ENCODE measurements around the gene ZNF205.

The ZNF205 gene

DNA sequence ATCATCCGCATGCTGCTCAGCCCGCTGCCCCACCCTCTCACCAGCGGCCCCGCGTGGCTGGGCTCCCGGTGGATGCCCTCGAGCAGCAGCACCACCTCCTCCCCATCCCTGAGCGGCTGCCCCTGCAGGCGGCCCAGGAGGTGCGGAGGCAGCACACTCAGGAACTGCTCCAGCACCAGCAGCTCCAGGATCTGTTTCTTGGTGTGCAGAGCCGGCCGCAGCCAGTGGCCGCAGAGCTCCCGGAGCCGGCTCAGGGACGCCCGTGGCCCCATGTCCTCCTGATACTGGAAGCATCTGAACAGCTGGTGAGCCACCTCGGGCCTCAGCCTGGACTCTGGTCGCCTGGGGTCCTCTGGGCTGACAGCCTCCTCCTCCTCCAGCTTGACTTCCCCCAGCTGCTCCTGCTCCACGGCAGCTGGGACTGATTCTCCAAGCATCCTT is 19.9 kb upstream of the ZNF205 start:
- TF ChIP-seq CTCF (IDR thresholded peaks at IDR 0.05; ENCODE audit: low read depth, low read length, missing control alignments), result no peak
- no peak overlapping the region for H3K4me3 ChIP-seq (replicated peaks; ENCODE audit: low read depth, low read length)

DNA sequence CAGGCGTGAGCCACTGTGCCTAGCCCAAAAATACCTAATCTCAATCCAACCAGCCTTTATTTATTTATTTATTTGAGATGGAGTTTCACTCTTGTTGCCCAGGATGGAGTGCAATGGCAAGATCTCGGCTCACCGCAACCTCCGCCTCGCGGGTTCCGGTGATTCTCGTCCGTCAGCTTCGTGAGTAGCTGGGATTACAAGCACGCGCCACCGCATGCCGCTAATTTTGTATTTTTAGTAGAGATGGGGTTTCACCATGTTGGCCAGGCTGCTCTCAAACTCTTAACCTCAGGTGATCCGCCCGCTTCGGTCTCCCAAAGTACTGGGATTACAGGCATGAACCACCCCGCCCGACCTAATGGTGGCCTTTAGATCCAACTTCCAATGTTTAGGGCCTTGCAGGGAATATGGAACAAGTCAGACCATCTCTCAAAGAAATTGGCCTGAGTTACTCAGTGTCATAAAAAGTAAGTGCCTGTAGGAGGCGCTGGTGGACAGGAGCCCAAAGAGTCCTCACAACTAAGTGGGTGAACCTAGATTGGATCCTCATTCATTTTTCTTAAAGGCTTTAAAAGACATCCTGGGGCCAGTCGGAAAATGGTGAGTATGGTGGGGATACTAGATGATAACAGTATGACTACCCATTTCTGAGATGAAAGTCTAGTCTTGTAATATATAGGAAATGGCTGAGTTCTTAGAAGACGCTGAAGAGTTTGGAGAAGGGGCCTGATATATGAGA is 17.9 kb upstream of the ZNF205 start:
- no peak for DNase-seq (ENCODE audit: extremely low read depth, low read depth)
- no peak overlapping the region for H3K4me3 ChIP-seq (replicated peaks; ENCODE audit: low read depth, low read length)
- TF ChIP-seq CTCF (IDR thresholded peaks at IDR 0.05; ENCODE audit: low read depth, low read length, missing control alignments), result peak; percentile 64

More for the DNA sequence above, 19.9 kb upstream of the ZNF205 start:
- DNase-seq (ENCODE audit: extremely low read depth, low read depth), result no peak

- no peak overlapping the region for H3K4me3 ChIP-seq (replicated peaks; ENCODE audit: low read depth, low read length)
- no peak for TF ChIP-seq CTCF (IDR thresholded peaks at IDR 0.05; ENCODE audit: low read depth, low read length, missing control alignments)
- no peak for DNase-seq (ENCODE audit: extremely low read depth, low read depth)
Observed at GRCh38 chr16:3095869-3096268, 16.5 kb upstream of the ZNF205 start.

DNA sequence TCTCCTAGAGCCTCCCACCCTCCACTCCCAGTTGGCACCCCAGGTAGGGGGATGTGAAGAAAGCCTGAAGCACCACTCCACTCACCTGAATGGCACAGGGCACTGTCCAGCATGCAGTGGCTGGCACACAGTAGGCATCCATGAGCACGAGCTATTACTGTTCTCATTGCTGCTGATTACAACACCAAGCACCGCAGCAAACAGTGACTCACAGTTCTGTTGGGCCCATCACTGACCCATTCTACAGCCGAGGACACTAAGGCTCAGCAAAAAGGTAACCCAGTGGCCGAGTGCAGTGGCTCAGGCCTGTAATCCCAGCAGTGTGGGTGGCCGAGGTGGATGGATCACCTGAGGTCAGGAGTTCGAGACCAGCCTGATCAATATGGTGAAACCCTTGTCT is 16.0 kb upstream of the ZNF205 start:
- DNase-seq (ENCODE audit: extremely low read depth, low read depth), result no peak
- no peak overlapping the region for H3K4me3 ChIP-seq (replicated peaks; ENCODE audit: low read depth, low read length)
- no peak for TF ChIP-seq CTCF (IDR thresholded peaks at IDR 0.05; ENCODE audit: low read depth, low read length, missing control alignments)

DNA sequence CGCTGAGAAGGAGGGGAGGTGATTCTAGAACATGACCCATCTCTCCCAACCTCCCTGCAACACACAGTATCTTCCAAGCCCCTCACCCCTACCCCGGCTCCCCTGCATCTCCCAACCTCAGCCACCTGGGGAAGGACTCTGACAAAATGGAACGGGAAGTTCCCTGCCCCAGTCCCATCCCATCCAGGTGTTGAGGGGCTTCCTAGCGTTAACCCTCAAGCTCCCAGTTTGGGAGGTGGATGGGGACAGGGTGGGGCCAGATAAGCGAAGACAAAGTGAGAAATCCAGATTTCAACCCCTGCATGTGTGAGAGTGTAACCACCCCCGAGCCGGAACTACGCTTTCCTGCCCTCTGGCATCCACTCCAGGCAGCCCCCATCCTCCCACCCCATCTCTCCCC is 15.1 kb upstream of the ZNF205 start:
- DNase-seq (ENCODE audit: extremely low read depth, low read depth), result no peak
- TF ChIP-seq CTCF (IDR thresholded peaks at IDR 0.05; ENCODE audit: low read depth, low read length, missing control alignments), result no peak
- no peak overlapping the region for H3K4me3 ChIP-seq (replicated peaks; ENCODE audit: low read depth, low read length)

DNA sequence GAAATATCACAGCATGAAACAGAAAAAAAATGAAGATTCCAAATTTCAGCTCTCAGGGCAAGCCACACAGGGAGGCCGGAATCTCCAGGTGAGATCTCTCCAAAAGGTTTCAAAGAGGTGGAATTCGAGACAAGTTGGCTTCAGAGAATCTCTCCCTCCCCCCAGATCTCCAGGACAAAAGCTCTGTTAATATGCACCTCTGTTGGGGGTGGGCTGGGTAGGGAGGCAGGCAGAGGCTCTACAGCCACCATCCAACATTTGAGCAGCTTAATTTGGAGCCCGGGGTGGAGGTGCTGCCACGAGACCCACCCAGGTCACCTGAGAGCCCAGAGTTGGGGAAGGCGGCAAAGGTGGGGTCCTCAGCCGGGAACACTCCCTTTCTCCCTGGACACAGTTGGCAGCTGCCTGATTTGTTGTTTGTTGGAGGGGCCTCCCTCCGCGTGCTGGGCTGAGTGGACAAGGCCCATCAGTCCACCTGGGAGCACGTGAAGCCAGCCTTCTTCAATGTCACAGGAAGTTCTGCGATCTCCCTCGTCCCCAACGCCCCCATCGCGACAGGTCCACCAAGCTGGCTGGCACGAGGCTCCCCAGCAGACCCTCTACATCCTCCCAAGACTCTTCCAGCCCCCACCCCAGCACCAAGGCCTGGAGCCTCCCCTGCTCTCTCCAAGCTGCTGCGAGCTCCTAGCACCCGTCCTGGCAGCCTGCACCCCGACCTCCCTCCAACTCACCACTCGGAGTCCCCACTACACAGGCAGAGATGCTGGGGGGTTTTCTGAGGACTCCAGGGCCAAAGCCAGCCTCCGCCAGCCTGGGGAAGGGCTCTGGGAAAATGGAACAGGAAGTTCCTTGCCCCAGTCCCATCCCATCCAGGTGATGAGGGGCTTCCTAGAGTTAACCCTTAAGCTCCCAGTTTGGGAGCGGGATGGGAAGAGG is 13.7 kb upstream of the ZNF205 start, which contains the start of gene ZSCAN10:
ZSCAN10 (minus strand) TSS at position 836 of the 936 bp plus-strand sequence. CDS start 6,357 bp downstream, outside the sequence.
- H3K4me3 ChIP-seq (replicated peaks; ENCODE audit: low read depth, low read length), result no peak within 1 kb of the TSS
- no peak for DNase-seq (ENCODE audit: extremely low read depth, low read depth)
- TF ChIP-seq CTCF (IDR thresholded peaks at IDR 0.05; ENCODE audit: low read depth, low read length, missing control alignments), result no peak

All from HFF-Myc (cell line).